NK-92 (cell line): ENCODE results near the gene DDX23.
"Not testable (repeated sequence)": the region's sequence is repeated elsewhere in the genome, so short reads cannot be mapped to it uniquely, and the experiment has no call there.

Source experiments
- DNase-seq: peaks from one replicate; lab custom pipeline; 2025; ENCODE audit not compliant: unreplicated experiment; lab: John Stamatoyannopoulos, UW

Gene DDX23

DNA sequence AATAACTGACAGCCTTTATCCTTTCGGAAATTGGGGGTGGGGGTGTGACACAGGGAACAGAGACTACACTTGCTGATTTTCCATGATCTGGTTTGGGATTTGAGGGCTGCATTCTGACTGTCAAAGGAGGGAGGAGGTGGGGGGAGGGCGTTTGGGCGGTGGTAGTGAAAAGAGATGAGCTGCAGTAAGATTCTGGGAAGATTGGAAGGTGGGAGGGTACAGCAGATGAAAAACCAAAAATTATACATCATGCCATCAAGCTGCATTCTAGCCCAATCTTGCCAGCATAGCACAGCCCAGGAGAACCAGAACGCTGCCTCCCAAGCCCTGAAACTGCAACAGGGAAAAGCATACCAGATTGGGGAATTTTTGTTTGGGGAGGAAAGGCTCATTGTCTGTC lies 11.3 kb upstream of the DDX23 start:
- no peak for DNase-seq

GRCh38 chr12:48862760-48863159 lies 10.8 kb upstream of the DDX23 start:
- DNase-seq, result no peak

- DNase-seq, result no peak
Observed at GRCh38 chr12:48861111-48861510, 9.1 kb upstream of the DDX23 start.

- DNase-seq, result not testable (repeated sequence)
Observed at GRCh38 chr12:48860236-48860635, 8.3 kb upstream of the DDX23 start.

GRCh38 chr12:48859607-48860006 lies 7.6 kb upstream of the DDX23 start:
- no peak for DNase-seq

GRCh38 chr12:48858043-48858442 lies 6.1 kb upstream of the DDX23 start:
- no peak for DNase-seq

DNA sequence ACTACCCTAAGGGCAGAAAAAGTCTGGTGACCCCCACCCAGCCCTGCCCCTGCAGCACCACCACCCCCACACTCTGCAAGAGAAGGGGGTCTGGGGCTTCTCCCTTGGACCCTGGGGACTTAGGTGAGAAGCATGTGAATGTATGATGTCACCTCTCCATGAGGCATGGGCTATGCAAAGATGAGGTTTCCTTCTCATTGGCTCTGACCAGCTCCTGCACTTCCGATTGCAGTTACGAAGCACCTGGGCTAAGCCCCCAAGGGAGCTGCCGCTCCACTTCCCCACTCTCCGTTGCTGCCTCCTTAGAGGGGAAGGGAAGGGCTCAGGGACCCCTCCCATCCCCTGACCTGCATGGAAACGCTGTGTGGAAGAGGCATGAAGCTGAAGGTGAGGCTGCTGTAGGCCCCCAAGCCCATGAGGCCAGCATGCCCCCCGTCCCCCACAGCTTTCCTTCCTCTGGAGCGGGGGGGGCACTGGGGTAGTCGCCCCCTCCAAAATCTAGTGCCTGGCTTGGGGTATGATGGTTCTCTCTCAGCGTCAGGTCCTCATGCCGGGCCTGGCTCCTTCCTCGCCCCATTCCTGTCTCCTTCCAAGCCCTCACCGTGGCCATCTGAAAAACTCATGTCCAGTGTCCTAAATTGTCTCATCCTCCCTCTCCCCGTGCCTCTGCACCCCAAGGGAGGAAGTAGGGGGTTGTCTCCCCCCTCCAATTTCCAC lies 5.5 kb upstream of the DDX23 start:
- DNase-seq, result no peak

GRCh38 chr12:48856379-48856778 lies 4.4 kb upstream of the DDX23 start:
- DNase-seq, result no peak

GRCh38 chr12:48854932-48855331 lies 3.0 kb upstream of the DDX23 start:
- not testable (repeated sequence) for DNase-seq

DNA sequence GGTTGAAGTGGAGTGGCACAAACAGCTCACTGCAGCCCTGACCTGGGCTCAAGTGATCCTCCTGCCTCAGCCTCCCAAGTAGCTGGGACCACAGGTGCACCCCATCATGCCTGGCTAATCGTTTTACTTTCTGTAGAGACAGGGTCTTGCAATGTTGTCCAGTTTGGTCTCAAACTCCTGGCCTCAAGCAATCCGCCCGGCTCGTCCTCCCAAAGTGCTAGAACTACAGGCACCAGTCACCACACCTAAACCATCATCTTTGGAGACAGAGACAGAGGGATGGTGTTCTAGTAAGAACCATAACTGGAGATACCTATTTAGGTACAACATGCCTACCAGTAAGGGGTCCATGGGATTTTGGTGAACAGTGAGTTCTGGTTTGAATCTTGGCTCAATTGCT lies 2.5 kb upstream of the DDX23 start:
- DNase-seq, result no peak

DNA sequence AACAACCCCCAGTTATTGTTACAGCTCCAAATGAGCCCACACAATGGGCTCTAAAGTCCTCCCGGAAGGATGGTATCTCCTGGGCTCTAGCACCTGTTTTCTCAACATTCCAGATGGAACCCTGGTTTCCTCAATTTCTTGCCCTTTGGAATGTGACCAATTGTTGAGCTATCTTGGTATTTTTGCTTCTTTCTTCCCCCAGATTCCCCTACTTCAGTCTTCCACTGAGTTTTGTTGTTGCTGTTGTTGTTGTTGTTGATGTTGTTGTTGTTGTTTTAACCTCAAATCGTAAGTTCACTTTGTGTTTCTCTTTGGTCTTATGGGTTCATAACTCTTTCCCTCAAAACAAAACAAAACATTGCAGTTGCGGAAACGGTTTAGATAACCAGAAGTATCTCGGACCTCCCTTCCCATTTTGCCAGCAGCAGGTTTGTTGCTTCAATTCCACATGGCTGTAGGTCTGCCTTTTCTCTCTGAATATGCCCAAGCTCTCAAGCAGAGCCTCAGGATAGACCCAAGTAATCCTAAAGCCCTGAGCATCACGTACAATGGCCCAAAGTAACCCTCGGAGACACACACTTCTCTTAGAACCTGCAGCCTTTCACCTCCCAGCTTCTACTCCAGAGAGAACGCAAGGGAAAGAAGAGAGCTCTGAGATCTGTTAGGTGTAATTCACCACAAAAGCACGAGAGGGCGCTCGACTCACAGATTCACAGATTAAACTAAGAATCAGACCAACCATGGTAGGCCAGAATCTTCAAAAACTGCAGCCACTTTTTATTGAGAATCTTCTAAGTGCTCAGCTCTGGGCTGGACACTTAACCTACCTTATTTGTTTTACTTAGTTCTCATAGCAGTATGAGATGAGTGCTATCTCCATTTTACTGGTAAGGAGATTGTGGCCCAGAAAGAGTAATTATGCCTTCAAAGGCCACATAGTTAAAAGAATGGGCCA lies 1.0 kb upstream of the DDX23 start:
- DNase-seq, result no peak

- not testable (repeated sequence) for DNase-seq
Observed at GRCh38 chr12:48842021-48842420, 9.9 kb downstream of the DDX23 start.

DNA sequence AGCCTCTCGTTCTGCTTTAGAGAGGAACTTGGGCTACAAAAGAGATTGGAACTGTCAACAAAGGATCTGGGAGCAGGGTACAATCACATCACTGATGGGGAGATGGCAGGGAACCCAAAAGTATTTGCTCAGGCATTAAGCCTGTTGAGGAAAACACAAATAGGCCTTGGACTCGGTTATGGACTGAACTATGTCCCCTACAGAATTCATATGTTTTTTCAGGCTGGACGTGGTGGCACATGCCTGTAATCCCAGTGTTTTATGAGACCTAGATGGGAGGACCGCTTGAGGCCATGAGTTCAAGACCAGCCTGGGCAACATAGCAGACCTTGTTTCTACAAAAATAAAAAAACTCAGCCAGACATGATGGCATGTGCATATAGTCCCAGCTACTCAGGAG lies 13.9 kb downstream of the DDX23 start:
- no peak for DNase-seq

GRCh38 chr12:48832321-48833060 lies 19.5 kb downstream of the DDX23 start:
- no peak for DNase-seq

DNA sequence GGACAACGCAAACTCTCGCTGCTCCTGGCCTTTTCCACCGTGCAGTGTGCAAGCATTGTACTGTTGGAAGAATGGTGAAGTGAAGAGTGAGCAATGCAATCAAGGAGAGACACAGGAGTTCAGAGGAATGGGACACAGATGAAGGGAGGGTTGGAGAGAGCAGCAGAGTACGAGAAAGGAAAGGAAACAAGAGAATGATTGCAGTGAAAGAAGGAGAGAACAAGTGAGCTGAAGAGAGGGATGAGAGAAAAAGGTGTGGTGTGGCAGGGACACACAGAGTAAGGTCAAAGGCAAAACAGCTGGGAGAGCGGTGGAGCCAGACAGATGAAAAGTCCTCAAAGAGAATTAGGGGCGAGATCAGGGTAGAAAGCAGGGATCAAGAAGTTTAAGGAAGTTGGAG lies 20.7 kb downstream of the DDX23 start:
- no peak for DNase-seq

- no peak for DNase-seq
Observed at GRCh38 chr12:48828841-48829575, 23.0 kb downstream of the DDX23 start.

DNA sequence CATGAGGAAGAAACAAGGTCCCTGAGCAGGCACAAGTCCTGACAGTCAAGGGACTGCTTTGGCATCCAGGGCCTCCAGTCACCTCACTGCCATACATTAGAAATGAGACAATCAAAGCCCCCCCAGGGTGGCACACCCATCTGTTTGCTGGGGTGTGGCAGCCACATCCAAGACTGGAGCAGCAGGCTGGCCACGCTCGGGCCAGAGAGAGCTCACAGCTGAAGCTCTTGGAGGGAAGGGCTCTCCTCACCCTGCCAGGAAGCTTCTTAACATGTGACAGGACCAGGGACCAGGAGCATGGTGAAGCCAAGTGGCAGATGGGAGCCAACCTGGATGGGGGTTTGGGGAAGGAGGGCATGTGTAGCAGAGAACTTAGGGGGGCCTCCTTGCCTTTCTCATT lies 23.7 kb downstream of the DDX23 start:
- DNase-seq, result no peak

- no peak for DNase-seq
Observed at GRCh38 chr12:48827513-48828096, 24.4 kb downstream of the DDX23 start.

GRCh38 chr12:48827026-48827425 lies 24.9 kb downstream of the DDX23 start:
- DNase-seq, result no peak

DNA sequence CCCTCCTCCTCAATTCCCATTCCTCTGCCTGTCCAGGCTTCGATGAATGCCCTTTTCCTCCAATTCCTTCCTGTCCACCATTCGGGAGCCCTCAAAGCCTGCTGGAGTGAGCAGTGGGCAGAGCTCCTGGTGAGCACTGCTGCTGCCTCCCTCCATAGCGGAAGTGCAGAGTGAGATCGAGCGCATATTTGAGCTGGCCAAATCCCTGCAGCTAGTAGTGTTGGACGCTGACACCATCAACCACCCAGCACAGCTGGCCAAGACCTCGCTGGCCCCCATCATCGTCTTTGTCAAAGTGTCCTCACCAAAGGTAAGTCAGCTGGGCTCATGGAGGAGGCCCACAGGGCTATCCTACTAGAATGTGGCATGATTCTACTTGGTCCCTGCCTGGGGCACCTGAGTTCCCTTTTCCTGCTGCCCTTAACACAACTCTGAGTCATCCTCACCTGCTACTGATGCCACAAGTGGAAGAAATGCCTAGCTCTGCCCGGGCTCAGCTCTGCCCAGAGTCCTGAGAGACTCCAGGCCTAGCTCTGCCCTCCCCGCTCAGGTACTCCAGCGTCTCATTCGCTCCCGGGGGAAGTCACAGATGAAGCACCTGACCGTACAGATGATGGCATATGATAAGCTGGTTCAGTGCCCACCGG lies 25.6 kb downstream of the DDX23 start:
- no peak for DNase-seq
